Chondrocyte (in vitro differentiated cells): ENCODE data around the gene GPATCH2. TPM values are rescaled to one million over a fixed set of nuclear protein-coding genes. Genes with fewer than 3 reads are reported as not detected.

Experiments
- DNase-seq: peaks from one replicate; pipeline ENCODE4 v3.0.0; 2021; ENCODE audit warnings: mixed read lengths, low spot score
- H3K27ac Mint-ChIP-seq: one replicate; pipeline ENCODE4 v1.8.0; 2021; ENCODE audit warnings: mild to moderate bottlenecking, moderate library complexity, mixed read lengths; ENCODE audit not compliant: unreplicated experiment
- H3K27me3 Mint-ChIP-seq: 2 replicates; pipeline ENCODE4 v1.8.0; 2021; ENCODE audit warnings: low read depth, mixed read lengths
- H3K36me3 Mint-ChIP-seq: 2 replicates; pipeline ENCODE4 v1.8.0; 2021; ENCODE audit warnings: low read depth, mixed read lengths
- H3K4me1 Mint-ChIP-seq: 2 replicates; pipeline ENCODE4 v1.8.0; 2021; ENCODE audit warnings: low read depth, mild to moderate bottlenecking, mixed read lengths
- H3K4me3 Mint-ChIP-seq: one replicate; pipeline ENCODE4 v1.8.0; 2021; ENCODE audit warnings: mild to moderate bottlenecking, moderate library complexity, mixed read lengths; ENCODE audit not compliant: unreplicated experiment
- H3K9me3 Mint-ChIP-seq: 2 replicates; pipeline ENCODE4 v1.8.0; 2021; ENCODE audit warnings: low read depth, mixed read lengths
- CTCF ChIP-seq: fragments of 200-600 bp; sonication (generic); IDR thresholded peaks from 2 replicates; pipeline ENCODE4 v1.5.0; 2021; ENCODE audit warnings: antibody characterized with exemption, mild to moderate bottlenecking, moderate library complexity
- total RNA-seq: library from RNA; stranded (reverse); gene quantifications from 3 replicates; pipeline ENCODE4 v1.2.1, GENCODE V29; 2021

GPATCH2 gene
- total RNA-seq, 1 donor from 2014 or later = 10.4 TPM

- Mint-ChIP-seq H3K4me1 (no peaks in the 10 kb centered on the region), H3K27me3 (no peaks in the 10 kb centered on the region), H3K4me3 (no peak overlapping the region), H3K27ac (no peak overlapping the region), H3K9me3 (no peaks in the 10 kb centered on the region), H3K36me3 (no peaks in the 10 kb centered on the region)
- TF ChIP-seq CTCF = no peak
- DNase-seq = no peak
Observed at GRCh38 chr1:217540321-217540720, 90.6 kb downstream of the GPATCH2 start.

DNA sequence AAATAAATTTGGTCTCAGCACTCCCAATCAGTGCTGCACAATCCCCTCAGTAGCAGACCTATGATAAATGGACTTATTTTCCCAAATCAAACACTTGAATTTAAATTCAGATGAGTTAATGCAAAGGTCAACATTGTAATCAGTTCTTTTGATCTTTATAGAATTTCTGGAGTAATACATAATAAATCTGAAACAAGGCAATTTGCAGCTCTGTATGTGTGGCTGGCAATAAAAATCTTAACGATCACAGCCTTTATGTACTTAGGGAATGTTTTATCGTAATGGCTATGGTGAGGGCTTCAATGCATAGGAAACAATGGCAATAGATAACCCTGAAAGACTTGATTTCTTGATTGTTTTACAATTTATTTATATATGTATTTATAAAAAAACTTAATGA, 91.4 kb downstream of the GPATCH2 start:
- Mint-ChIP-seq H3K27ac (no peak overlapping the region), H3K4me3 (no peak overlapping the region), H3K9me3 (no peaks in the 10 kb centered on the region), H3K4me1 (peaks cover 1% of the 10 kb centered on the region), H3K27me3 (no peaks in the 10 kb centered on the region), H3K36me3 (no peaks in the 10 kb centered on the region)
- TF ChIP-seq CTCF = no peak
- DNase-seq = no peak

GRCh38 chr1:217535601-217536377, 95.1 kb downstream of the GPATCH2 start:
- Mint-ChIP-seq H3K36me3 (no peaks in the 10 kb centered on the region), H3K4me3 (no peak overlapping the region)
- DNase-seq = no peak

GRCh38 chr1:217534566-217534965, 96.3 kb downstream of the GPATCH2 start:
- H3K4me1 Mint-ChIP-seq = peaks cover 2% of the 10 kb centered on the region
- H3K4me3 Mint-ChIP-seq = no peak overlapping the region
- no peaks in the 10 kb centered on the region for H3K36me3 Mint-ChIP-seq
- no peaks in the 10 kb centered on the region for H3K27me3 Mint-ChIP-seq
- H3K27ac Mint-ChIP-seq = no peak overlapping the region
- TF ChIP-seq CTCF = no peak
- H3K9me3 Mint-ChIP-seq = peaks cover 6% of the 10 kb centered on the region
- DNase-seq = no peak

More at GRCh38 chr1:217535601-217536377, 95.1 kb downstream of the GPATCH2 start:
- Mint-ChIP-seq H3K4me1 (peaks cover 2% of the 10 kb centered on the region), H3K27ac (no peak overlapping the region), H3K9me3 (no peaks in the 10 kb centered on the region), H3K27me3 (no peaks in the 10 kb centered on the region)
- no peak for TF ChIP-seq CTCF

DNA sequence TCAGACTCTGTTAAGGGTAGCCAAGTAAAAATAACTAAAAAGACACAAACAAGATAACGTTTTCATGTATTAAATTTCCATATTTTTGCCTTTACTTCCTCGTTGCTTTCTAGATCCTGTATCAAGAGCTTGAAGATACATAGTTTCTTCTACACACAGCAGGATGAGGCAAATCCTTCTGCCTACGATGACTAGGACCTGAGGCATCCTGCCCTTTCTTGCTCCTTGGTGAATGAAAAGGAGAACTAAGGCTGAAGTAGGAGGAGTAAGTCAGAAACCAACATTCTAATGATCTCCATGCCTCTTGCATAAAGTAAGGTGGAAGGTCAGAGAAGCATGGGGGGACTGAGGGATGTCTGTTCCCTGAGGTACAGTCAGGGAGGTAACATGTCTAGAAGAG, 102.6 kb downstream of the GPATCH2 start:
- H3K27me3 Mint-ChIP-seq = no peaks in the 10 kb centered on the region
- no peaks in the 10 kb centered on the region for H3K36me3 Mint-ChIP-seq
- no peak for TF ChIP-seq CTCF
- no peak overlapping the region for H3K4me3 Mint-ChIP-seq
- H3K4me1 Mint-ChIP-seq = peaks cover 18% of the 10 kb centered on the region
- H3K27ac Mint-ChIP-seq = no peak overlapping the region
- peaks cover 10% of the 10 kb centered on the region for H3K9me3 Mint-ChIP-seq
- DNase-seq = no peak
